ENCODE results near the gene FBLN2. TPM values are rescaled to one million over a fixed set of nuclear protein-coding genes. Genes with fewer than 3 reads are reported as not detected.

Gene FBLN2
- total RNA-seq, 2 experiments from 2014 or later: 0.05 TPM; not detected in 1

DNA sequence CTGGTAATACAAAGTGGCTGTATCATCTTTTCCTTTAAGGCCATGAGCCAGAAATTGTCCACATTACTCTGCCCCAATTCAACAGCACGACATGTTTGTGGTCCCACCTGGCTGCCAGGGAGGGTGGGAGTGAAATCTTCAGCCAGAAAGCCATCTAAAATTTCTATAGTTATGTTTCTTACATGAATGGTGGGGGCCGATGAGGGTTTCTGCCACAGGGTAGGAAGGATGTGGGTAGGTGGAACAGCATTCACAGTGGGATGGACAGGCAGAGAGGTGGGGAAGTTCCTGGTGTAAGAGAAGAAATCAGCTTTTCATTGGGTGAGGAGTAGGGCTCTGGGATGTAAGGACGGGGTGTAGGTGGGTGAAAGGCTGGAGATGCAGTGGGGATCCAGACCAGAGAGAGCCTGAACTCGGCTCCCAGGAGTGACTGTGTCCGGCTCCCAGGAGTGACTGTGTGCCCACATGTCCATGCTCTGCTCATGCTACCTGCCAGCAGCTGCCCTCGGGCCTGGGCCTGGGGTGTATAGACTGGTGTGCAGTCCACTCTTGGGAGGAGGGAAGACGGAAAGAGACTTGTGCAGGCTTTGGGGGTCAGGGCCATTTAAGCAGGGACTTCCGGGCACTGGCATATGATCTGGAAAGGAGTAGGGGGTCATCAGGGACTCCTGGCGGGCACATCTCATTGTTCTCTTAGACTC lies 3.8 kb upstream of the FBLN2 start:
- intact Hi-C loops (cut with DNase I, micrococcal nuclease): loop anchor here in 1 of 2 experiments (2.0 kb wide), 1 partner anchor 64 kb away; the partner anchor contains the start of gene HDAC11
- Mint-ChIP-seq H3K36me3 (ENCODE audit: low read depth) (peaks cover 3% of the 10 kb centered on the region), H3K9me3 (ENCODE audit: low read depth) (no peaks in the 10 kb centered on the region), H3K27ac (no peak overlapping the region), H3K4me3 (no peak overlapping the region), H3K4me1 (peaks cover 22% of the 10 kb centered on the region), H3K27me3 (peaks cover 27% of the 10 kb centered on the region)
- DNase-seq (no peak), ATAC-seq (no peak)
- CTCF ChIA-PET: interaction anchor here (0.9 to 1.1 kb wide), 3 partner anchors 15 to 106 kb away, joined by 3 read pairs; no protein-coding TSS in a partner anchor
- POLR2A ChIA-PET: interaction anchor here (0.6 kb wide), 1 partner anchor 972 kb away, joined by 4 read pairs; no protein-coding TSS in a partner anchor

DNA sequence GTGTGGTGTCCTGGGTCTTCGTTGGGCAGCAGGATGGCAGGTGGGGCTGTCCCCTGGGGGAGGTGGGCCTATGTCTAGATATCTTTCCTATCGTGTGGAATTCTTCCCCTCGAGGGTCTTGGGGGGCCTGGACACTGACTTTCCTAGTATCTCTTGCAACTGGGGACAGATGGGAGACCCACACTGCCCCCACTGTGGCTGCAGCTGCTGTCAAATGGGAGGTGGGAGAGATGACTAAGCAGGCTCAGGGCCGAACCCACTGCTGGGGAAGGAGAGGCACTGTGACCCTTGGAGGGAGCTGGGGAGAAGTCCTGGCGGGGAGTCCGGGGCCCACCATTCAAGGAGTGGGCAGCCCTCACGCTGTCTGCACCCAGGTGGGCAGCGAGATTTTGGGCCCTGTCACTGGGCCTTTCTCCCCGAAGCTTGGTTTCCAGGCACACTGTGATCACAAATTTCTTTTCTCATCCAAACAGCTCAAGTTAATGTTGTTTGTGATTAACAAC lies 2.9 kb upstream of the FBLN2 start:
- no peak for ATAC-seq
- Mint-ChIP-seq H3K36me3 (ENCODE audit: low read depth) (peaks cover 3% of the 10 kb centered on the region), H3K27me3 (peaks cover 31% of the 10 kb centered on the region), H3K4me3 (no peak overlapping the region), H3K4me1 (peaks cover 22% of the 10 kb centered on the region), H3K27ac (no peak overlapping the region), H3K9me3 (ENCODE audit: low read depth) (no peaks in the 10 kb centered on the region)
- POLR2A ChIA-PET: no interaction called here
- no peak for DNase-seq
- CTCF ChIA-PET: interaction anchor here (1.1 kb wide), 1 partner anchor 102 kb away, joined by 3 read pairs; no protein-coding TSS in a partner anchor
- intact Hi-C loops (cut with DNase I, micrococcal nuclease): loop anchor here in 1 of 2 experiments (2.0 kb wide), 1 partner anchor 65 kb away; the partner anchor contains the start of gene HDAC11

DNA sequence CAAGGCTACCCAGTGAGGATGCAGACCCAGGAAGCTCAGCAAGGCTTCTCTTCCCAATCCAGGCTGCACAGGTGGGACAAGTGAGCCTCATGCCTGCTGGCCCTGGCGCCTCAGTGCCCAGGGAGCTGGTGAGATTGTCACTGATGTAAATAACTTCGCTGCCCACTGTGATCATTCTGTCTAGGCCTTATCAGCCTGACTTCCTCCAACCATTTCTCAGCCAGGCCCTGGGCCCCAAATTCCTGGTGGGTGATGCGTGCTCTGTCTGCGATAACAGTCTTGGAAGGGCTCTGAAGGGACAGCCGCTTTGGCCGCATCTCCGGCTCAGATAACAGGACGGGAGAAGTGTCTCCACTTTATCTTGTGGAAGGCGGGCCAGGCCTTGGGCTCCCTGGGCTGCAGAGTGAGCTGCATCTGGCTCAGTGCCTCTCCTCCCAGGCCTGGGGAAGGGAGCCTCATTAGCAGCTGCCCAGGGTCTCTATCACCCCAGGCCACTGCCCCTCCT lies 2.2 kb upstream of the FBLN2 start:
- ChIA-PET CTCF (interaction anchor here (1.1 kb wide), 1 partner anchor 101 kb away, joined by 3 read pairs; no protein-coding TSS in a partner anchor), POLR2A (no interaction called here)
- Mint-ChIP-seq H3K9me3 (ENCODE audit: low read depth) (no peaks in the 10 kb centered on the region), H3K4me3 (no peak overlapping the region), H3K27me3 (peaks cover 31% of the 10 kb centered on the region), H3K36me3 (ENCODE audit: low read depth) (peaks cover 3% of the 10 kb centered on the region), H3K27ac (no peak overlapping the region), H3K4me1 (peaks cover 22% of the 10 kb centered on the region)
- intact Hi-C loops (cut with DNase I, micrococcal nuclease): no loop called here
- DNase-seq: no peak
- ATAC-seq: no peak

DNA sequence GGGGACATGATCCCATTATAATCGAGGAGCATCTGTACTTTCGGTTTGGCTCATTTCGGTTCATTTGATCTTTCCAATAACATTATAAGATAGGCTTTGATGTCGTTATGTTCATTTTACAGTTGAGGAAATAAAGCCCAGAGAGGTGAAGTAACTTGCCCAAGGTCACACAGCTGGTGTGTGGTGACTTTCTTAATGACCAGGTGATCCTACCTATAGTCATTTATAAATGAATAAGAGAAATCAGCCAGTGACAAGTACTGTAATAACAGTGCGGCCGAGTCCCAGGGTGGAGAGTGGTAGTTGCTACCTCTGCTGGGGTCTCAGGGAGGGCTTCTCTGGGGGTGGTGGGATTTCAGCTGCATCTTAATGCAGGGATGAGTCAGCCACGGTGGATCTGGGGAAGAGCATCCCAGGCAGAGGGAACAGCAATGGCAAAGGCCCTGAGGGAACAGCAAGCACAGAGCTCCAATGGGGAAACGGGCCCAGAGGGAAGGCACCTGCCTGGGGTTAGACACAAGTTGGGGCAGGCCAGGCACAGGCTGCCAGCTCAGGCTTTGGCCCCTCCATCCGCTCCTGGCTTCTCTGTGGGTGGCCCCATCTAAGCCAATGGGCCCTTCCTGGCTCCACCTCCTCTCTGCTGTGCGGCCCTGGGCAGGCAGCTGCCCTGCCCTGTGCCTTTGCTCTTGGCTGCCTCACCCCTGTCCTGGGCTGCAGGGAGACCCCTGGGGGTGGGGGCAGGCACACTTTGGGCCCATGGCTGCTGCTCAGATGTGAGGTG lies 1.1 kb upstream of the FBLN2 start:
- DNase-seq (no peak), ATAC-seq (no peak)
- intact Hi-C loops (cut with DNase I, micrococcal nuclease): no loop called here
- no peaks in the 10 kb centered on the region for H3K9me3 Mint-ChIP-seq (ENCODE audit: low read depth)
- peaks cover 3% of the 10 kb centered on the region for H3K36me3 Mint-ChIP-seq (ENCODE audit: low read depth)
- CTCF ChIA-PET: no interaction called here
- H3K27ac Mint-ChIP-seq: no peak overlapping the region
- H3K4me3 Mint-ChIP-seq: peak overlapping the region; percentile 7
- peaks cover 35% of the 10 kb centered on the region for H3K27me3 Mint-ChIP-seq
- peaks cover 22% of the 10 kb centered on the region for H3K4me1 Mint-ChIP-seq
- POLR2A ChIA-PET: no interaction called here

DNA sequence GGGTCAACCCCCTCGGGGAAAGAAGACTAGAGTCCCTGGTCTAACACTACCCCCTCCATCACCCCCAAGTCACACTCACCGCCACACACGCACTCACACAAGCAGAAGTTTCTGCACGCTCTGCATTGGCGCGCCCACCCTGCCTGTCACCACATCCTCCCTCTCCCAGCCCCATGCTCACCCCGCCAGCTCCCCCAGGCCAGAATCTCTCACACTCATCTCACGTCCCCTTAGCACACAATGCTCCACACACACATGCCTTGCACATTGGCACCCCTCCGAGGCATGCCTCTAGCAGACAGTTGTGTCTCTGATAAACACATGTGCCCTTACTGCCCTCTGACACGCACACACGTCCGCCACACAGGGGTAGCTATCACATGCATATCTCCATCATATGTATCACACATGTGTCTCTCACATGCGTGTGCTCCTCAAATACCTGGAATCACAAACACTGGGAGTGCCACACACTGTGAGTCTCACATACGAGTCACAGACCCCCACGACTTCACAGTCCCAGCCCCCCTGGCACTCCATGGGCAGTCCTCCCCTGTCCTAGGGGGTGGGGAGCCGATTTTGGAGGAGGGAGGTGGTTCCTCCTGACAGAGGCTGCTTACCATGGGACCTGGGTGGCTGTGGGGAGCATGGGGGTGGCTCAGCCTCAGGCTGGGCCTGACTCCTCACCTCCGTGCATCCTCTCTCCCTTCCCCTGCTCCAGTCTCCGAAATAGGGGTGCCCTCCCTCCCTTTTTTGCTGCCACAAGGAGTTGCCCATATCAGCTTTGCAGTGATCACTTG lies 898 bp downstream of the FBLN2 start:
- Mint-ChIP-seq H3K27ac (no peak overlapping the region), H3K9me3 (ENCODE audit: low read depth) (no peaks in the 10 kb centered on the region), H3K4me1 (peaks cover 12% of the 10 kb centered on the region), H3K4me3 (peak overlapping the region; percentile 10), H3K36me3 (ENCODE audit: low read depth) (peaks cover 3% of the 10 kb centered on the region), H3K27me3 (peaks cover 35% of the 10 kb centered on the region)
- ChIA-PET POLR2A (no interaction called here), CTCF (interaction anchor here (2.9 kb wide), 1 partner anchor 54 kb away, joined by 6 read pairs; no protein-coding TSS in a partner anchor)
- ATAC-seq (no peak), DNase-seq (peak; percentile 16)
- intact Hi-C loops (cut with DNase I, micrococcal nuclease): no loop called here

DNA sequence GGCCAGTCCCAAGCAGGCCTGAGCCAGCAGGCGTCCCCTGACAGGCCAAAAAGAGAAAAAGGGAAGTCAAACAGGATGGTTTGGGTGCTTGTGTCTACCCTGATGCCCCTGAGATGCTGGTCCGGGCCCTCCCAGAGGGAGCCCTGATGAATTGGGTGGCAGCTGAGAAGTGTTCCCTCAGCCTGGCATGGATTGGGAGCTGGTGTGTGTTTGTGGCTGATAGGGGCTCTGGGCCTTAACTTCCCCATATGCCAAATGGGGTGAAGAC lies 1.4 kb downstream of the FBLN2 start:
- peaks cover 30% of the 10 kb centered on the region for H3K27me3 Mint-ChIP-seq
- DNase-seq: no peak
- H3K4me1 Mint-ChIP-seq: peaks cover 6% of the 10 kb centered on the region
- H3K27ac Mint-ChIP-seq: no peak overlapping the region
- ChIA-PET POLR2A (no interaction called here), CTCF (interaction anchor here (0.5 to 2.9 kb wide), 2 partner anchors 54 to 103 kb away, joined by 3 to 6 read pairs; no protein-coding TSS in a partner anchor)
- ATAC-seq: no peak
- intact Hi-C loops (cut with DNase I, micrococcal nuclease): no loop called here
- H3K9me3 Mint-ChIP-seq (ENCODE audit: low read depth): no peaks in the 10 kb centered on the region
- peaks cover 3% of the 10 kb centered on the region for H3K36me3 Mint-ChIP-seq (ENCODE audit: low read depth)
- no peak overlapping the region for H3K4me3 Mint-ChIP-seq

DNA sequence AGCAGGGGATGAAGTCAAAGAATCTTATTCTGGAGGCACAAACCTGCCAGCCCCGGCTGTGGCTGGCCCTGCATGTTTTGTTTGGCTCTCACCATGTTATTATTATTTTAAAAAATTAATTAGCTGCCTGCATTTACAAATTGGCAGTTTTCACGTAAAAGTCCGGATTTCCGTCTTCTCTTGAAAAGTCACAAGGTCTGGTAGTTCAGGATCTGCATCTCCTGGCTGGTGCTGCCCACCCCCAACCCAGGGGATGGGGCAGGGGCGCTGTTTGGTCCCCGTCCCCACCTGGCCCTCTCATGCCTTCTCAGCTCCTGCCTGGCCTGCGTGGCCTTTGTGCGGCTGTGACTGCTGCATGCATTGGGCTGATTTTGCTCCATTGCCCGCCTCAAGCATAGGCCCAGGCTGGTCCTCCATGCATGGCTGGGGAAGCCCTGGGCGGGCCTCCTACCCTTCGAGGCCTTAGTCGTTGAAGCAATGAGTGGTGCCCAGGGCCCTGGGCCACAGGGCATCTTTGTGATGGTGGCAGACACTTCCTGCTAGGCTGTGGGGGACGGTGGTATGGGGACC lies 2.0 kb downstream of the FBLN2 start:
- peaks cover 5% of the 10 kb centered on the region for H3K4me1 Mint-ChIP-seq
- ChIA-PET CTCF (interaction anchor here (0.5 to 2.9 kb wide), 4 partner anchors 55 to 103 kb away, joined by 3 to 6 read pairs (median 4); no protein-coding TSS in a partner anchor), POLR2A (interaction anchor here (0.6 kb wide), 1 partner anchor 159 kb away, joined by 3 read pairs; no protein-coding TSS in a partner anchor)
- no peak for ATAC-seq
- H3K27ac Mint-ChIP-seq: no peak overlapping the region
- H3K9me3 Mint-ChIP-seq (ENCODE audit: low read depth): no peaks in the 10 kb centered on the region
- no peak for DNase-seq
- H3K27me3 Mint-ChIP-seq: peaks cover 28% of the 10 kb centered on the region
- no peak overlapping the region for H3K4me3 Mint-ChIP-seq
- peaks cover 3% of the 10 kb centered on the region for H3K36me3 Mint-ChIP-seq (ENCODE audit: low read depth)
- intact Hi-C loops (cut with DNase I, micrococcal nuclease): no loop called here

DNA sequence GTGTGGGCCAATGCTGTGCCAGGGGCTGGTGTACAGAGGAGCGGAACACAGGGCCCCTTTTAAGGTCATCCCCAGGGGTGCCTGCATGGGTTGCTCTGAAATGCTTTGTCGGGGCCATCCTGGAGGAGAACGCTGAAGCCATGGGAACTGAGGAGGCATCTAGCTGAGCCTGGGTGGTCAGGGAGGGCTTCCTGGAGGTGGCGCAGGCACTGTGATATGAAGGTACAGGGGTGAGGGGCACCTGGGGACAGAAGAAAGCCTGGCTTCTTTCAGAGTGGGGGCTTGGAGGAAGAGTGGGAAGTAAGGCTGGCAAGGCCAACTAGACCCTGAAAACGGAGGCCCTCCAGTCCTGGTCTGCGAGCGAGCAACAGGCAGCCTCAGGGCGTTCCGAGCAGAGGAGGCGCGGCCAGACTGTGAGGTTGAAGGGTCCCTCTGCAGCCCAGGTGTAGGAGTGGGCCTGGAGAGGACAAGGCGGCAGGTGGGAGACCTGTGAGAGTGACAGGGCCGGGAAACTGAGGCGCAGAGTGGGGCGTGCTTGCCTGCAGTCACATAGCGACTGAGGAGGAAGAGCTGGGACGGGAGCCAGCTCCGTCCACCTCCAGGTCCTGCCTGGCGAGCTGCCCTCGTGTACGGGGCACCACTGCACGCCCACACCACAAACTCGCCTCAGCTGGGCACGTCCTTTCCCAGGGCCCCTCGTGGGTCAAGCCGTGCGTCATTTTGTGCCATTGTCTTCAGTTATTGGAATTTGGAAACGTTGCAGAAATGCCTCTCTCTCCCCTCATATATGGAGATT lies 4.1 kb downstream of the FBLN2 start:
- Mint-ChIP-seq H3K27ac (no peak overlapping the region), H3K9me3 (ENCODE audit: low read depth) (no peaks in the 10 kb centered on the region), H3K4me3 (no peak overlapping the region), H3K27me3 (peaks cover 20% of the 10 kb centered on the region), H3K36me3 (ENCODE audit: low read depth) (peaks cover 3% of the 10 kb centered on the region), H3K4me1 (peaks cover 5% of the 10 kb centered on the region)
- DNase-seq: no peak
- CTCF ChIA-PET: no interaction called here
- POLR2A ChIA-PET: no interaction called here
- no peak for ATAC-seq
- intact Hi-C loops (cut with DNase I, micrococcal nuclease): no loop called here

DNA sequence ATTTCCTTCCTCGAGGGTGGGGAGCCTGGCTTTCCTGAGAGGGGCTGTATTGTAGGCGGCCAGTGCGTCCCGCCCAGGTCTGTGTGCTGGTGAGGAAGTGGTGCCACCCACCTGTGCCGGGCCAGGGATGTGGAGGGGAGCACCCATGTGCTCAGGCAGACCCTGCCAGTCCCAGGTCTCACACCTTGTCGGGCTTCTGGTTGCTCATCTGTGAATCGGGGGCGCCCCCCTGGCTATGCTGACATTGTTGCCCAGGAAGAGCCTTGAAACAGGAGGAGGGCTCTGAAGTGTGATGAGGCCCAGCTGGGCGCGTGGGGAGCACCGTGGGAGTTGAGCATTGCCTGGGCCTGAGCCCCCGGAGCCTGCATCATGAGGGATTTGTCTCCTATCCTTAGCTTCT lies 4.8 kb downstream of the FBLN2 start:
- ChIA-PET CTCF (no interaction called here), POLR2A (no interaction called here)
- peaks cover 15% of the 10 kb centered on the region for H3K27me3 Mint-ChIP-seq
- H3K9me3 Mint-ChIP-seq (ENCODE audit: low read depth): no peaks in the 10 kb centered on the region
- no peak overlapping the region for H3K4me3 Mint-ChIP-seq
- H3K4me1 Mint-ChIP-seq: peaks cover 5% of the 10 kb centered on the region
- DNase-seq: no peak
- peaks cover 3% of the 10 kb centered on the region for H3K36me3 Mint-ChIP-seq (ENCODE audit: low read depth)
- no peak for ATAC-seq
- no peak overlapping the region for H3K27ac Mint-ChIP-seq
- intact Hi-C loops (cut with DNase I, micrococcal nuclease): no loop called here

DNA sequence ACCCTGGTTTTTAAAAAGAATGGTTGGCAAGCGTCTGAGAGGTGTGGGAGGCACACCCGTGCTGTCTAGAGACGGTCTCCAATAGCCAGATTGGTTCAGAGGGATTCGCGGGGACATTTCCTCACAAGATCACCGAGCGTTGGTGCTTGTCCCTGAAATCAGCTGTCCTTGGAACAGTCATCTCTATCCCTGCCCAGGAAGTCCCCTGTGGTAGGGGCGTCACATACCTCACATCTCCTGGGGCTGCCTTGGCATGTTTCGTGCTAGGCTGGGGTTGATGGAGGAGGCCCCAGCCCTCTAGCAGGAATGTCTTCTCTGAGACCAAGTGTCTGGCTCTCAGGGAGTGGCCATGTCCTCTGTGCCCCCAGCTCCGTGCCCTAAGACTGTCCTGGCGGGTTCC lies 6.8 kb downstream of the FBLN2 start:
- no peaks in the 10 kb centered on the region for H3K36me3 Mint-ChIP-seq (ENCODE audit: low read depth)
- H3K27ac Mint-ChIP-seq: no peak overlapping the region
- ATAC-seq (no peak), DNase-seq (no peak)
- intact Hi-C loops (cut with DNase I, micrococcal nuclease): no loop called here
- CTCF ChIA-PET: no interaction called here
- no peak overlapping the region for H3K4me3 Mint-ChIP-seq
- POLR2A ChIA-PET: no interaction called here
- no peaks in the 10 kb centered on the region for H3K9me3 Mint-ChIP-seq (ENCODE audit: low read depth)
- H3K4me1 Mint-ChIP-seq: no peaks in the 10 kb centered on the region
- H3K27me3 Mint-ChIP-seq: peaks cover 11% of the 10 kb centered on the region
